HG02759 (cell line): ENCODE data around the gene PIK3CB.
A peak's percentile ranks its signal among the peaks of the same experiment; 100 is the strongest.
"Not testable (repeated sequence)": the region's sequence is repeated elsewhere in the genome, so short reads cannot be mapped to it uniquely, and the experiment has no call there.

Experiments used
- ATAC-seq: cut with Tn5 transposase; IDR thresholded peaks from one replicate; pipeline ENCODE4 v1.9.1; 2021; ENCODE audit warnings: mild to moderate bottlenecking, moderate library complexity; ENCODE audit not compliant: unreplicated experiment

PIK3CB gene

DNA sequence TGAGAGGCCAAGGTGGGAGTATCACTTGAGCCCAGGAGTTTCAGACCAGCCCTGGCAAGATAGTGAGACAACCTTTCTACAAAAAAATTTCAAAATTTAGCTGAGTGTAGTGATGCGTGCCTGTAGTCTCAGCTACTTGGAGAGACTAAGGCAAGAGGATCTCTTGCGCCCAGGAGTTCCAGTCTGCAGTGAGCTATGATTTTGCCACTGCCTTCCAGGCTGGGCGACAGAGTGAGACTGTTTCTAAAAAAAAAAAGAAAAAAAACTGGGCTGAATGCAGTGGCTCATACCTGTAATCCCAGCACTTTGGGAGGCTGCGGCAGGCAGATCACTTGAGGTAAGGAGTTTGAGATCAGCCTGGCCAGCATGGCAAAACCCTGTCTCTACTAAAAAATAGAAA, 14.0 kb upstream of the PIK3CB start:
- no peak for ATAC-seq

DNA sequence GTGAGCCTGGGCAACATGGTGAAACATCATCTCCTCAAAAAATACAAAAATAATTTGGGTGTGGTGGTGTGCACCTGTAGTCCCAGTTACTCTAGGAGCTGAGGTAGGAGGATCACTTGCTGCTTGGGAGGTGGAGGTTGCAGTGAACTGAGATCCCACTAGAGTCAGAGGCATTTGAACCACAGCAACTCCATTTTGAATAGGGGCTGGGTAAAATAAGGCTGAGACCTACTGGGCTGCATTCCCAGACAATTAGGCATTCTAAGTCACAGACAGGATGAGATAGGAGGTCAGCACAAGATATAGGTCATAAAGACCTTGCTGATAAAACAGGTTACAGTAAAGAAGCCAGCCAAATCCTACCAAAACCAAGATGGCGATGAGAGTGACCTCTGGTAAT, 12.1 kb upstream of the PIK3CB start:
- not testable (repeated sequence) for ATAC-seq

DNA sequence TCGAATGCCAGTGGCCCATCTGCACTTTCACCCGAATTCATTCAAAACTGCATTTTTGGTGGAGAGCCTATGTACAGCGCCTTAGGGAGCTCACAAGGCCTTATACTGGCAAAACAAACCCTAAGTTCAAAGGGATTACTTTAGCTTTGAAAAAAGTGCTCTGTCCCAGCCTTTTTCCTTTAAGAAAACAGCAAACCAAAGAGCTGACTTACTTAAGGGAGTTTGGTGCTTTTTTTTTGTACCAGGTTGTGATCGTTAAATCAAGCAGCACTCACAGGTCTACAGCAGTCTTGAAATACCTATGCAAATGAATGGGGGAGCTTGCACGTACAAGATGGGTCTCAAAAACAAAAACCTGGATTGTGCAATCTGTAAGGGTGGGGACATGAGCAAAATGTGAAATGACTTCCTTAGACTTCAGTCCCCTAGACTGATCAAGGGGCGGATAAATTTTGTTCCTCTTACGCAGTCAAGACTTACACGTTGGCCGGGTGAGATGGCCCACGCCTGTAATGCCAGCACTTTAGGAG, 11.6 kb upstream of the PIK3CB start:
- no peak for ATAC-seq

DNA sequence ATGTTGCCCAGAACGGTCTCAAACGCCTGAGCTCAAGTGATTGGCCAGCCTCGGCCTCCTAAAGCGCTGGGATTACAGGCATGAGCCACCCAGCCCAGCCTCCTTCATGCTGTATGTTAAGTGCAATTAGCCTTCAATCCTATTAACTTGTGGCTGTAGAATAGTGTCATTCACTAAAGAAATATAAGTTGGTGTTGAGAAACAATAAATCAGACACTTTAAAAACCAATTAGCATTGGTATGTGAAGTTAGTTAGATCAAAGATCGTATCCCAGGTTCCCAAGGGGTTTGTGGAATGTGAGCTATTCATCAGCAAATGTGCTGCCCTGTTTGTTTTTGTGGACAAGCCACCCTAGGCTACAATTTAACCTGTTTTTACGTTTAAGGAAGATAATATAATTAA, 11.0 kb upstream of the PIK3CB start:
- no peak for ATAC-seq

DNA sequence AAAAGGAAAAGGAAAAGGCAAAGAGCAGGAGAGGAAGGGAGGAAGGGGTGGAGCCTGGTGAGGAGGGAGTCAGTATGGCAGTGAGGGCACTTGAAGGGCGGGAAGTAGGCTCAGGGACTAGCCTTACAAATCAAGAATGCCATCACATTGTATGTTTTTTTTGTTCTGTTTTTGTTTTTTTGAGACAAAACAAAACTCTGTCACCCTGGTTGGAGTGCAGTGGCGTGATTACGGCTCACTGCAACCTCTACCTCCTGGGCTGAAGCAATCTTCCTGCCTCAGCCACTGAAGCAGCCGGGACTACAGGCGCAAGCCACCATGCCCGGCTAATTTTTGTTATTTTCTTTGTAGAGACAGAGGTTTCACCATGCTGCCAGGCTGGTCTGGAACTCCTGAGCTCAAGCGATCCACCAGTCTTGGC, 10.5 kb upstream of the PIK3CB start:
- ATAC-seq: no peak

DNA sequence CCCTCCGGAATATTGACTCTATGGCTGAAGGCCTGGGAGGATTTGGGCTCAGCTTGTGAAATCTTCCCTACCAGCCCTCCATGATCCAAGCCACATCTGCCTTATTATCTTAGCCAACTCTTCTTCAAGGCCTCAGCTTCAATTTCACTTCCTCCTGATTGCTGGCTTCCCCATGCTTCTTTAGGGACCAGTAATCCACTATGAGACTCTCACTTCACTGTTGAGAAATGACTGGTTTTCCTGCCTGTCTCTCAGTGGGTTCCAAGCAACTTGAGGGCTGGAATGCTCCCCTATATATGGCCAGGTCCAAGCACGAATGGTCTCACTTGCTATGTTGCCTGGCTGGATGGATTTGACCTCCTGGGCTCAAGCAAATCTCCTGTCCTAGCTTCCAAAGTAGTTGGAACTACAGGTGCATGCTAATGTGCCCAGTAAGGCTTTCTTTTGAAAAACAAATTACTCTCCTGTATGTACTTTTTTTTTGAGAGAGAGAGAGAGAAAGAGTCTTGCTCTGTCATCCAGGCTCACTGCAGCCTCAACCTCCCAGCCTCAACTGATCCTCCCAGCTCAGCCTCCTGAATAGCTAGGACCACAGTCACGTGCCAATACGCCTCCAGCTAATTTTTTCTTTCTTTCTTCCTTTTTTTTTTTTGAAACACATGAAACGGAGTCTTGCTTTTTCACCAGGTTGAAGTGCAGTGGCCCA, 7.9 kb upstream of the PIK3CB start:
- ATAC-seq: peak; percentile 60

DNA sequence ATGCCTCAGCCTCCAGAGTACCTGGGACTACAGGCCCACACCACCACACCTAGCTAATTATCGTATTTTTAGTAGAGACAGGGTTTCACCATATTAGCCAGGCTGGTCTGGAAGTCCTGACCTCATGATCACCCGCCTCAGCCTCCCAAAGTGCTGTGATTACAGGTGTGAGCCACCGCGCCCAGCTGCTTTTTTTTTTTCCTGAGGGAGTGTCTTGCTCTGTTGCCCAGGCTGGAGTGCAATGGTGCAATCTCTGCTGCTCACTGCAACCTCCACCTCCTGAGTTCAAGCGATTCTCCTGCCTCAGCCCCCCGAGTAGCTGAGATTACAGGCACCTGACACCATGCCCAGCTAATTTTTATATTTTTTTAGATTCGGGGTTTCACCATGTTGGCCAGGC, 3.7 kb upstream of the PIK3CB start:
- ATAC-seq: not testable (repeated sequence)

DNA sequence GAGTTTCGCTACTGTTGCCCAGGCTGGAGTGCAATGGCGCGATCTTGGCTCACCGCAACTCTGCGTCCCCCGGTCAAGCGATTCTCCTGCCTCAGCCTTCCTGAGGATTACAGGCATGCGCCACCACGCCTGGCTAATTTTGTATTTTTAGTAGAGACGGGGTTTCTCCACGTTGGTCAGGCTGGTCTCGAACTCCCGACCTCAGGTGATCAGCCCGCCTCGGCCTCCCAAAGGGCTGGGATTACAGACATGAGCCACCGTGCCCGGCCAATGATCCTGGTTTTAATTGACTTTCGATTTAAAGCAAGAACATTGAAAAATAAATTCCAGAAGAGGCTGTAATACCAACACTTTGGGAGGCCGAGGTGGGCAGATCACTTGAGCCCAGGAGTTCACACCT, 1.1 kb upstream of the PIK3CB start:
- not testable (repeated sequence) for ATAC-seq

DNA sequence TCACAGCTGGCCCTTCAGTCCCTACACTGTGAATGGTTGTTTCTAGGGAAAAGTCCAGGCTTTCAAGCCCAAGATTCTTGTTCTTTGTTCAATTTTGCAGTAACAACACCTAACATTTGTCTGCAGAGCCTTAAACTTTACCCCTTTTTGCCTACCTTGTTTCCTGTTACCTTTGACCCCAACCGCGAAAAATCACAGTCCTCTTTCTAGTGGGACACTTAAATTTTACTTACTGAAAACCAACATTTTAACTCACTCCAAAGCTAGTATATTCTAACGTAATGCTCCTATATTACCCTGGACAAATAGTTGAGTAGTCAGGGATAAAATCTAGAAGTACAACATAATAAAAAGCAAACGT, 649 bp upstream of the PIK3CB start:
- ATAC-seq: no peak

DNA sequence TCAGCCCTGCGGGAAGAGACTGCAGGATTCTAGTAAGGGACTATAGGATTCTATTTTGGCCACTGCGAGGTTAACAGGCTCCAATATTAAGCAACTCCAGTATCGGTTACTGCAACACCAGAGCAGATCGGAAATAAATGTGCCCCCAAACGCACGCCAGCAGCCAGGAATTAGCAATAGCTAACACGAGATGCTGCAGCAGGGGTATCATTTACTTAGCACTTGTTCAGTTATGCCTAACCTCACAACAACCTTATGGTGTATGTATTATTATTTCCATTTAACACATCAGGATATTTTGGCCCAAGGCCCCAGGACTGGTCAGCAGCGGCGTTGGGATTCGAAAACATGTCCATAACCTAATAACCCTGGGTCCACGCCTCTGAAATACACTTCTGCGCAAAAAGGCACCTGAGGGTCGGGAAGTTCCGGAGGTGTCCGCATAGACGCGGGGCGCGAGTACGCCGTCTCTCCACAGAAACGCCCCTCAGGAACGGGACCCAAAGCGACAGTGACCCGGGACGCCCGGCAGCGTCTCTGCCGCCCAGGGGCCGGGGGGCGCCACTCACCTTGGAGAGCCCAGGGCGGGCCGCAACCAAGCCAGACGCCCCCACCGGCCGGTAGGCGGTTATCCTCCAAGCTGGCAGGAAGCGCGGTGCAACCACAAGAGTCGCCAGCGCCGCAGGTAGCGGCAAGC, 681 bp downstream of the PIK3CB start:
- peak; percentile 58 for ATAC-seq

DNA sequence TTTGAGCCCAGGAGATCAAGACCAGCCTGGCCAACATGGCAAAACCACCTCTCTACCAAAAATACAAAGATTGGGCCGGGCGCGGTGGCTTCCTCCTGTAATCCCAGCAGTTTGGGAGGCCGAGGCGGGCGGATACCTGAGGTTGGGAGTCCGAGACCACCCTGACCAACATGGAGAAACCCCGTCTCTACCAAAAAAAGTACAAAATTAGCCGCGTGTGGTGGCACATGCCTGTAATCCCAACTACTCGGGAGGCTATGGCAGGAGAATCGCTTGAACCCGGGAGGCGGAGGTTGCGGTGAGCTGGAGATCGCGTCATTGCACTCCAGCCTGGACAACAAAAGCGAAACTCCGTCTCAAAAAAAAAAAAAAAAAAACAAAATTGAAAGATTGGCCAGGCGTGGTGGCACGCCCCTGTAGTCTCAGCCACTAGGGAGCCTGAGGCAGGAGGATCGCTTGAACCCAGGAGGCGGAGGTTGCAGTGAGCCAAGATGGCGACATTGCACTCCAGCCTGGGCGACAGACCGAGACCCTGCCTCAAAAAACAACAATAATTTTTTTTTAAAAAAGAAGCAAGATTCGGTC, 2.2 kb downstream of the PIK3CB start:
- not testable (repeated sequence) for ATAC-seq

DNA sequence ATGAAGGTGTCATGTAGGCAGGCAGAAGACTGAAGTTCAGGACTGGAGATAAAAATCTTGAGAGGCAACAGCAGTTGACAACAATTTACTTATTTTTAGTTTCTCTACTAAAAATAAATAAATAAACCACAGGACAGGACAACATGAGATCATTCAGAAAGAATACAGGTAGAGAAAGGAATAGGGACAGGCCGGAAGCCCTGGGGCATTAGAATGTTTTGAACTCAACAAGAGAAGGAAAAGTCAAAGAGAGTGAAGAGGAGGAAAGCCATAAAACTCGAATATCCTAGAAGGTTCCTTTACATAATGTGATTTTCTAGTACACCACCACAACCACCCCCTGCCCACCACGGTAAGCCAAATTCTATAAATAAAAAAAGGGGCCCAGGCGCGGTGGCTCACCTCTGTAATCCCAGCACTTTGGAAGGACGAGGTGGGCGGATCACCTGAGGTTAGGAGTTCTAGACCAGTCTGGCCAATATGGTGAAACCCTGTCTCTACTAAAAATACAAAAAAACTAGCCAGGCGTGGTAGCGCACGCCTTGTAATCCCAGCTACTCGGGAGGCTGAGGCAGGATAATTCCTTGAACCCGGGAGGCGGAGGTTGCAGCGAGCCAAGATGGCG, 4.7 kb downstream of the PIK3CB start:
- no peak for ATAC-seq

DNA sequence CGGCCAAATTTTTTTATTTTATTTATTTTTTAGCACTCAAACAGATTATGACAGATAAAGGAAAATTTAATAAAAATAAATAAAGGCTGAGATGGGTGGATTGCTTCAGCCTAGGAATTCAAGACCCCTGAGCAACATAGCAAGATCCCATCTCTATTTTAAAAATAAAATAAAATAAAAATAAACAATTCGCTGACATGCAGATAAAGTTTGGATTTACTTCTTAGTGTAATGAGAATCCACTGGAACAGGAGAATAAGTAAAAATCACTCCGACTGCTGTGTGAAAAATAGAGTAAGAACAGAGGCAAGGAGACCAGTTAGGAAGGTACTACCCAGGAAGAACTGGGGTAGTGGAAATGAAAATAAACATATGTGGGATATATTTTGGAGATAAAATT, 5.6 kb downstream of the PIK3CB start:
- no peak for ATAC-seq

DNA sequence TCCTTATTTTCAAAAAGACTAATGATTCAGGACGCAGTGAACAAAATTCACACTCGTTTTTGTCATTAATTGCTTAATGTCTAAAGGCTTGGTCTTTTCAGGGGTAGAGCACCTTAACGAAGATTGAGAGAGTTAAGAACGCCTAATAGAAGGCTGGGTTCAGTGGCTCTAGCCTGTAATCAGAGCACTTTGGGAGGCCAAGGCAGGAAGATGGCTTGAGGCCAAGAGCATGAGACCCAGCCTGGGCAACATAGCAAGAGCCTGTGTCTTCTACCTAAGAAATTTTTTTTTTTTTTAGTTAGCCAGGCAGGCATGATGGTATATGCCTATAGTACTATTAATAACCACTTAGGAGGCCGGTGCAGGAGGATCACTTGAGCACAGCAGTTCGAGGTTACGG, 7.5 kb downstream of the PIK3CB start:
- no peak for ATAC-seq

DNA sequence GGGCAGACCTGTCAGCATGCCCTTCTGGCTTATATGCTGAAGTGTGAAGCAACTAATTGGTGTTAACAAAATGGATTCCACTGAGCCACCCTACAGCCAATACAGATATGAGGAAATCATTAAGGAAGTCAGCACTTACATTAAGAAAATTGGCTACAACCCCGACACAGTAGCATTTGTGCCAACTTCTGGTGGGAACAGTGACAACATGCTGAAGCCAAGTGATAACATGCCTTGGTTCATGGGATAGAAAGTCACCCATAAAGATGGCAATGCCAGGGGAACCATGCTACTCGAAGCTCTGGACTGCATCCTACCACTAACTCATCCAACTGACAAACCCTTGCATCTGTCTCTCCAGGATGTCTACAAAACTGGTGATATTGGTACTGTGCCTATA, 9.4 kb downstream of the PIK3CB start:
- ATAC-seq: no peak

DNA sequence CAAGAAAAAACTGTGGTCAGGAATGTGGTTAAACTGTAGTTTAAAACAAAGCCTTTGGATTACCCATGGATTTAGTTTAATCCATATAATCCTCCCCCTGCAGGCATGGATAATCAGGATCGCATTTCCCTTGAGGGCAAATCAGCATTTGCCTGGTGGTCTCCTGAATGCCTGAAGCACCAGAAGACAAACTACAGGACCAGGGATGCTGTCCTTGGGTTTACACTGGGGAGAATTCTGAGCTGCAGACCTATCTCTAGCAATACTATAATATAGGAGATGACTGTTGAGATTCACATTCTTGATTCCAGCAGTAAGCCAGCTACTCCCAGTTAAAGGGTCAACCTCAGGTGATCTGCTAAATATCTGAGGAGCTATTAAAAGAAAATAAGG, 10.6 kb downstream of the PIK3CB start:
- no peak for ATAC-seq

DNA sequence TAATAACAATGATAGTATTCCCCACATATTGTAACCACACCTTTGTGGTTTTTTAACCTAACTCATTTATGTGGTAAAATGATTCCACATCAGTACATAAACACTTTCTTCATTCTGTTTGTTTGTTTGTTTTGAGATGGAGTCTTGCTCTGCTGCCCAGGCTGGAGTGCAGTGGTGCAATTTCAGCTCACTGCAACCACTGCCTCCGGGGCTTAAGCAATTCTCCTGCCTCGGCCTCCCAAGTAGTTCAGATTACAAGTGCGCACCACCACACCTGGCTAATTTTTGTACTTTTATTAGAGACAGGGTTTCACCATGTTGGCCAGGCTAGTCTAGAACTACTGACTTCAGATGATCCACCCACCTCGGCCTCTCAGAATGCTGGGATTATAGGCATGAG, 14.3 kb downstream of the PIK3CB start:
- not testable (repeated sequence) for ATAC-seq

DNA sequence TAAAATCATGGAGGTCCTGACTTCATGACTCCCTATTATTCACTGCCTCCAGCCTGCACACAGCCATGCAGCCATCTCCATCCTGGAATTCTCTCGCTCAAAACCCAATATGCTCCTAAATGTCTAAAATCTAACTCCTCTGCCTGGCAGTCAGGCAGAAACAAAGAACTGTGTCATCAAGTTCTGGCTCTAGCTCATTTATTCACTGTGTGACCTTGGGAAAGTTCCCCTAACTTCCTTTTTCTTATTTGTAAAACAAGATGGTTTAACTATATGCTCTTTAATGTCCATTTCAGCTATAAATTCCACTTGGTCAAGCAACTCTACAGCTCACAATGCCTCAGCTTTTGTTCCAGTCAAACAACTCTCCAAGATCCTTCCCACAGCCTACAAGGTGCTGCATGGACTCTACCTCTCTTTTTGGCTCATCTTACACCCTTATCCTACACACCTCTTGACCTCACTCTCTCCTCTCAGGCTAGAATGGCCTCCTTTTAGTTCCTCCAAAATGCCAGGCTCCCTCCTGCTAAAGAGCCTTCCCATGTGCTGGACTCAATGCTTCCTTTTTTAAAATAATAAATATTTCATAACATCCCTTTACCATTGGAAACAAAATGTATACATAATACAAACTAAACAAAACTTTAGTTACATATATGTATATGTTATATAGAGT, 16.4 kb downstream of the PIK3CB start:
- ATAC-seq: no peak

DNA sequence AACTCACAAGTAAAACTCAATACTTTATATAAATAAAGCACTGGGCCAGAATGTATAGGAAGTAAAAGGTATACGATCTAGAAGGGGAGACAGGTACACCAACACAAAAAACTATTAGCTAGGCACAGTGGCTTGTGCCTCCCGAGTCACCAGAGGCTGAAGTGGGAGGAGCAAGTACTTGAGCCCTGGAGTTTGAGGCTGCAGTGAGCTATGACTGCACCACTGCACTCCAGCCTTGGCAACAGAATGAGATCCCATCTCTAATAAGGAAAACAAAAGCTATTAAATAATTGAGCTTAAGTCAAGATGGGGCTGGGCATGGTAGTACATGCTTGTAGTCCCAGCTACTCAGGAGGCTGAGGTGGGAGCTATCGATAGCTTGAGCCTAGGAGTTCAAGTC, 17.0 kb downstream of the PIK3CB start:
- no peak for ATAC-seq

DNA sequence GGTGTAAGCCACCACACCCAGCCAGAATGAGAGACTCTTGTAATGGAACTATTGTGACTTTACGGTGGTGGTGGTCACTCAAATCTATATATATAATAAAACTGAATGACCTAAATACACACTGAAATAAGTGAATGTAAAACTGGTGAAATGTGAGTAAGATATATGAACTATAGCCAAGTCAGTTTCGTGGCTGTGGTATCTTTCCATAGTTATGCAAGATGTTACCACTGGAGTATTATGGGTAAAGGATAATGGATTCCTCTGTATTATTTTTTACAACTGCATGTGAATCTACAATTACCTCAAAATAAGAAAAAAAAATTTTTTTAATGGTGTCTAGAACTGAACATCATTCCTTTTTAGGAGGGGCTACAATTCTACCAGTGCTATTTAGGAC, 21.9 kb downstream of the PIK3CB start:
- ATAC-seq: no peak
